Kidney (tissue), 14 donors: Measurements from ENCODE around the gene CYP2W1. TPM values are rescaled to one million over a fixed set of nuclear protein-coding genes. Genes with fewer than 3 reads are reported as not detected.

Experiments
- DNase-seq, 5 donors: peaks; one replicate each; pipeline ENCODE4 v3.0.0-alpha.2; 2013 to 2020
- FAIRE-seq: peaks from 2 replicates; lab custom pipeline; 2012; peaks lifted over from hg19 to GRCh38; lab: Jason Lieb, UNC
- H3K27ac ChIP-seq, 2 donors: one replicate each; pipeline ENCODE4 v1.7.0; 2013; ENCODE audit warnings: low read depth in 2 of 2, low read length in 2 of 2, inconsistent platforms in 1 of 2
- H3K27me3 ChIP-seq: one replicate; pipeline ENCODE4 v1.7.1; 2013; ENCODE audit warnings: low read length, inconsistent platforms; ENCODE audit not compliant: control insufficient read depth, insufficient read depth
- H3K36me3 ChIP-seq, 3 donors: one replicate each; pipeline versions ENCODE4 v1.7.0 to v1.7.1; 2013; ENCODE audit warnings: low read length in 3 of 3, control low read depth in 1 of 3, inconsistent platforms in 1 of 3; ENCODE audit not compliant: insufficient read depth in 3 of 3, control insufficient read depth in 2 of 3
- H3K4me1 ChIP-seq, 3 donors: one replicate each; pipeline versions ENCODE4 v1.7.0 to v1.7.1; 2013; ENCODE audit warnings: low read length in 3 of 3, inconsistent platforms in 1 of 3, low read depth in 1 of 3; ENCODE audit not compliant: control insufficient read depth in 2 of 3, insufficient read depth in 2 of 3
- H3K4me3 ChIP-seq, 3 donors: one replicate each; pipeline versions ENCODE4 v1.7.0 to v1.8.1; 2013; ENCODE audit warnings: low read length in 3 of 3, control low read depth in 1 of 3, inconsistent platforms in 1 of 3
- H3K9ac ChIP-seq, 3 donors: one replicate each; pipeline versions ENCODE4 v1.7.0 to v1.7.1; 2013; ENCODE audit warnings: low read length in 3 of 3, control low read depth in 1 of 3, inconsistent platforms in 1 of 3
- H3K9me3 ChIP-seq, 3 donors: one replicate each; pipeline versions ENCODE4 v1.7.0 to v1.7.1; 2013; ENCODE audit warnings: low read length in 3 of 3, control low read depth in 1 of 3, inconsistent platforms in 1 of 3; ENCODE audit not compliant: control insufficient read depth in 2 of 3, insufficient read depth in 1 of 3
- intact Hi-C: fragments of 100-400 bp; cut with DNase I; formaldehyde crosslinking; loops from one replicate; pipeline ENCODE4 v1.11.1; 2022
- polyA plus RNA-seq: library from polyadenylated mRNA; stranded (reverse); fragments of 350-450 nt; fragmentation: Illumina TruSeq; extraction: RNeasy Lipid Tissue Mini Kit (QIAGEN cat#74804); gene quantifications from one replicate; pipeline ENCODE4 v1.2.3, GENCODE V29; 2014; ENCODE audit warnings: low read depth, low replicate concordance; ENCODE audit not compliant: insufficient read depth
- total RNA-seq: library from RNA; stranded (reverse); fragmentation: NEBNext Ultra II Directional; extraction: Animal tissue kit (Norgen Biotek cat#: 25700); gene quantifications from one replicate; pipeline ENCODE4 v1.2.1, GENCODE V29; 2021
- TF ChIP-seq, protein P1 (sequence below): IDR thresholded peaks from 3 replicates; pipeline ENCODE4 v1.5.1; 2012; ENCODE audit warnings: mild to moderate bottlenecking, moderate library complexity, borderline replicate concordance; ENCODE audit not compliant: insufficient read depth; ENCODE audit errors: extremely low read depth
- donor health status: control.
- donor health status: control.
- donor health status: control.
- donor health status: control.
- donor health status: control.
- donor health status: DM: yes; HTN: yes; CAD: no.
- donor health status: Normal renal cell carcinoma (clear cell type).

Gene CYP2W1
- total and polyA plus RNA-seq, 2 donors from 2014 or later: 0.13 to 0.17 TPM

DNA sequence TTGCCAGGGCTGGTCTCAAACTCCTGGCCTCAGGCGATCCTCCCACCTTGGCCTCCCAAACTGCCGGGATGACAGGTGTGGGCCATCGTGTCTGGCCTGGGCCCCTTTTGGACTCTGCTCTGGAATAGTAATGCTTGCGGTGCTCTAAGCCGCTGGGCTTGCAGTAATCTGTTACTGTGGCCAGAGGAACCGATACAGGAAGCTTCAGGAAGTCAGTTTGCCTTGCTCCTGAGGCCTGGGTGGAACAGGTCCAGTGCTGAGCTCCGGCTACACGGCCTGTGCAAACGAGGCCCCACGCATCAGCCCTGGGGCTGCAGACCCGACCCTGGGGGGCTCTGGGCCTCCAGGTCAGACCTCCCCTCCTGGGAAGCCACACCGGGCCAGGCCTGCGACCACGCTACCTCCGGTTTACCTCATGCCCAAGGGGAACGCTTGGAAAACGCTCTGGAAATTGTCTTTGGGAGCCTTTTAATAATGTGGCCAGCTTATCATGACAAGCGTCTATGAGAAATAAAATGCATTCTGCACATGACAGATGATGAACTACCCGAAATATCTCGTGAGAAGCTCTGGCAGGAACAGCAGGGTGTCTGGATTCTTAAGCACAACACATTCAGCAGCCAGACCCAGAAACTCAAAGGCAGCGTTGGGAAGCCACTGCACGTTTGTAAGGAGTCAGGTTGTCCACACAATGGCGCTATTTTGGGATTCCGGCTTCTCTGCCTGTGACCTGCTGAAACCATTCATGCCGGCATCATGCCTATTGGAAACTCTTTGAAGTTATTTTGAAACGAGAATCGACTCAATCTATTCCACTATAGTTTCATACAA, 18.4 kb upstream of the CYP2W1 start:
- Histone ChIP-seq H3K9ac (no peak overlapping the region), H3K27ac (no peak overlapping the region), H3K4me3 (no peak overlapping the region), H3K36me3 (peaks cover 0 to 14% (median 6%) of the 10 kb centered on the region in 3 donors), H3K27me3 (no peaks in the 10 kb centered on the region), H3K9me3 (no peaks in the 10 kb centered on the region), H3K4me1 (peaks cover 0 to 13% (median 5%) of the 10 kb centered on the region in 3 donors)
- TF ChIP-seq, protein P1, sequence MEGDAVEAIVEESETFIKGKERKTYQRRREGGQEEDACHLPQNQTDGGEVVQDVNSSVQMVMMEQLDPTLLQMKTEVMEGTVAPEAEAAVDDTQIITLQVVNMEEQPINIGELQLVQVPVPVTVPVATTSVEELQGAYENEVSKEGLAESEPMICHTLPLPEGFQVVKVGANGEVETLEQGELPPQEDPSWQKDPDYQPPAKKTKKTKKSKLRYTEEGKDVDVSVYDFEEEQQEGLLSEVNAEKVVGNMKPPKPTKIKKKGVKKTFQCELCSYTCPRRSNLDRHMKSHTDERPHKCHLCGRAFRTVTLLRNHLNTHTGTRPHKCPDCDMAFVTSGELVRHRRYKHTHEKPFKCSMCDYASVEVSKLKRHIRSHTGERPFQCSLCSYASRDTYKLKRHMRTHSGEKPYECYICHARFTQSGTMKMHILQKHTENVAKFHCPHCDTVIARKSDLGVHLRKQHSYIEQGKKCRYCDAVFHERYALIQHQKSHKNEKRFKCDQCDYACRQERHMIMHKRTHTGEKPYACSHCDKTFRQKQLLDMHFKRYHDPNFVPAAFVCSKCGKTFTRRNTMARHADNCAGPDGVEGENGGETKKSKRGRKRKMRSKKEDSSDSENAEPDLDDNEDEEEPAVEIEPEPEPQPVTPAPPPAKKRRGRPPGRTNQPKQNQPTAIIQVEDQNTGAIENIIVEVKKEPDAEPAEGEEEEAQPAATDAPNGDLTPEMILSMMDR: no peak
- intact Hi-C loops: no loop called here
- DNase-seq (peak in 2 of 5 donors; percentile 45 to 78), FAIRE-seq (no peak)

DNA sequence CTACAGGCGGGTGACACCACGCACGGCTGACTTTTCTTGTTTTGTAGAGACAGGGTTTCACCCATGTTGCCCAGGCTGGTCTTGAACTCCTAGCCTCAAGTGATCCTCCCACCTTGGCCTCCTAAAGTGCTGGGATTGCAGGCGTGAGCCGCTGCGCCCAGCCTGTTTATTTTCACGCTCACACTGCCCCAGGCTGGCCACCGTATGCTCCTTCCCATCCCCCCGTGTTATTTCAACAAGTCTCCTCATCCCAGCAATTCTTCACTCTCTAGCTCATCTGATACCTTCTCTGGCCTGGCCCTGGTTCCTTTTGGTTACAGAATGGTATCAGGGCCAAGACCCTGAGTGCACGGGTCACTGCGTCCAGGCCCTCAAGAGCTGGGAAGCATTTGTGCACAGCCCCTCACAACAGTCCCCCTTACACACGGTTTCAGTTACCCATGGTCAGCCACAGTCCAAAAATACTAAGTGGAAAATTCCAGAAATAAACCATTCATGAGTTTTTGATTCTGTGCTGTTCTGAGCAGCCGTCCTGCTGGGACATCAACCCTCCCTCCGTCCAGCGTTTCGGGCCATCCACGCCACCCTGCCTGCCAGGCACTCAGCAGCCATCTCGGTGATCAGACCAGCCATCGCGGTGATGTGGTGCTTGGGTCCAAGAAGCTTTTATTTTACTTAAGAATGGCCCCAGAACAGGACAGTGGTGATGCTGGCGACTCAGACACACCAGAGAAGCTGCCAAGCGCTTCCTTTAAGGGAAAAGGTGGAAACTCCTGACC, 16.5 kb upstream of the CYP2W1 start:
- FAIRE-seq: no peak
- peaks cover 0 to 21% (median 6%) of the 10 kb centered on the region in 3 donors for H3K36me3 ChIP-seq
- TF ChIP-seq, protein P1: no peak
- H3K9me3 ChIP-seq: no peaks in the 10 kb centered on the region
- H3K4me3 ChIP-seq: no peak overlapping the region
- H3K27me3 ChIP-seq: no peaks in the 10 kb centered on the region
- peaks cover 0 to 13% (median 5%) of the 10 kb centered on the region in 3 donors for H3K4me1 ChIP-seq
- no peak overlapping the region for H3K27ac ChIP-seq
- intact Hi-C loops: no loop called here
- peak in 1 of 5 donors; percentile 59 for DNase-seq
- H3K9ac ChIP-seq: no peak overlapping the region

DNA sequence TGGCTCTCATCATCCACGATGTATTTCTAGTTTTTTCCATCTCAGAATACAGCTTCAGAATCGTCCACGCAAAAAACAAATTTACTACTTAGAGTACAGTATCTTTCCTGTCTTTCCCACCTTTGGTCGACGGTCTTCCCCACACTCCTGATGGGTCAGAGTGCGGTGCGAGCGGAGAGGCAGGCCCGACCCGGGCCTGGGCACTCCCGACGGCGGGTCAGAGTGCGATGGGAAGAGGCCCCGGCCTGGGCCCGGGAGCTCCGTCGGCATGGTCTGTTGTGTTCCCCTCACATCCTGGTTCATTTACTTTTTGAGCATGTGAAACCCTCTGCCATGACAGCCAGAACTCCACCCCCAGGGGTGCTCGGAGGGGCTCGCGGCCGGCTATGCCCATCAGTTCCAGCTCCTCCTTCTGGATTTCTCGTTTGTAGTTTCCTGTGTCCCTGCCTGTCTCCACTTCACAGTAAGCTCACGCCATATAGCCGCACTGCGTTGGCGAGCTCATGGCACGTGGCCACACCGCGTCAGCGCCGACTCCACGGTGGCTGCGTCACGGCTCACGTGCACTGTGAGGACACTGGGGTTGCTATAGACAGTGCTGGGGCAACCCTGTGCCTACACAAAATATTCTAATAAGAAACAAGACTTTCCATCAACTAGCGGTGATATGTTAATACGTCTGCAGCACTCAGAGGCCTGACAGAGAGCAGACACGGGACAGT, 15.5 kb upstream of the CYP2W1 start:
- intact Hi-C loops: no loop called here
- H3K27ac ChIP-seq: no peak overlapping the region
- H3K27me3 ChIP-seq: no peaks in the 10 kb centered on the region
- no peak overlapping the region for H3K4me3 ChIP-seq
- H3K36me3 ChIP-seq: peaks cover 3 to 22% (median 12%) of the 10 kb centered on the region in 3 donors
- FAIRE-seq (no peak), DNase-seq (peak in 1 of 5 donors; percentile 70)
- peaks cover 0 to 20% (median 7%) of the 10 kb centered on the region in 3 donors for H3K4me1 ChIP-seq
- TF ChIP-seq, protein P1: no peak
- no peak overlapping the region for H3K9ac ChIP-seq
- H3K9me3 ChIP-seq: no peaks in the 10 kb centered on the region
